CD14-positive monocyte (primary cell): ENCODE data around the gene CEP112. TPM values are rescaled to one million over a fixed set of nuclear protein-coding genes. Genes with fewer than 3 reads are reported as not detected.

ENCODE experiments used
- DNase-seq, 3 donors: peaks; one replicate each; pipeline ENCODE4 v3.0.0-alpha.2; 2011 to 2022
- H2AFZ ChIP-seq: 2 replicates; pipeline ENCODE4 v1.6.0; 2012; ENCODE audit warnings: mild to moderate bottlenecking, low read depth, low read length, inconsistent platforms; ENCODE audit not compliant: insufficient read depth, poor library complexity, severe bottlenecking
- H3K27ac ChIP-seq, 2 donors: 1 replicate in 1 of 2; 2 replicates in 1 of 2; pipeline ENCODE4 v1.5.1; 2012 to 2013; ENCODE audit warnings: low read length in 2 of 2, control low read depth in 1 of 2, inconsistent platforms in 1 of 2, low read depth in 1 of 2, mild to moderate bottlenecking in 1 of 2
- H3K27me3 ChIP-seq, 2 donors: one replicate each; pipeline versions ENCODE4 v1.6.0 to v1.6.1; 2011 to 2013; ENCODE audit warnings: low read length in 2 of 2; ENCODE audit not compliant: control insufficient read depth in 2 of 2, insufficient read depth in 2 of 2
- H3K36me3 ChIP-seq, 2 donors: replicated peaks in 1 of 2; 1 replicate in 1 of 2; 2 replicates in 1 of 2; pipeline versions ENCODE4 v1.5.1 to v1.6.1; 2012 to 2013; ENCODE audit warnings: low read length in 2 of 2, control low read depth in 1 of 2, inconsistent platforms in 1 of 2, mild to moderate bottlenecking in 1 of 2; ENCODE audit not compliant: insufficient read depth in 2 of 2, control insufficient read depth in 1 of 2
- H3K4me1 ChIP-seq, 2 donors: 1 replicate in 1 of 2; 2 replicates in 1 of 2; pipeline versions ENCODE4 v1.5.1 to v1.6.1; 2012 to 2013; ENCODE audit warnings: low read length in 2 of 2, control low read depth in 1 of 2, inconsistent platforms in 1 of 2, mild to moderate bottlenecking in 1 of 2, moderate library complexity in 1 of 2; ENCODE audit not compliant: insufficient read depth in 2 of 2, control insufficient read depth in 1 of 2
- H3K4me2 ChIP-seq: replicated peaks from 2 replicates; pipeline ENCODE3; 2012; ENCODE audit warnings: low read length, moderate library complexity, mild to moderate bottlenecking; ENCODE audit not compliant: poor library complexity, severe bottlenecking; ENCODE audit errors: extremely low read depth
- H3K4me3 ChIP-seq, 3 experiments: fragments of 200-600 bp in 1 of 3; sonication (generic) in 1 of 3; replicated peaks in 1 of 3; 1 replicate in 2 of 3; 2 replicates in 1 of 3; pipeline ENCODE4 v1.5.1; 2011 to 2013; ENCODE audit warnings: low read length in 3 of 3, mild to moderate bottlenecking in 3 of 3, control low read depth in 2 of 3, low read depth in 2 of 3, inconsistent platforms in 1 of 3, moderate library complexity in 1 of 3
- H3K79me2 ChIP-seq: 2 replicates; pipeline ENCODE4 v1.6.0; 2012; ENCODE audit warnings: mild to moderate bottlenecking, control low read depth, inconsistent platforms, low read length, moderate library complexity; ENCODE audit not compliant: insufficient read depth
- H3K9ac ChIP-seq: 2 replicates; pipeline ENCODE4 v1.6.0; 2017; ENCODE audit warnings: low read length, mild to moderate bottlenecking; ENCODE audit not compliant: insufficient read depth, poor library complexity, severe bottlenecking
- H3K9me3 ChIP-seq, 2 donors: replicated peaks in 1 of 2; 1 replicate in 1 of 2; 2 replicates in 1 of 2; pipeline versions ENCODE4 v1.5.1 to v1.6.1; 2012 to 2013; ENCODE audit warnings: low read length in 2 of 2, control low read depth in 1 of 2; ENCODE audit not compliant: control insufficient read depth in 1 of 2, insufficient read depth in 1 of 2
- H4K20me1 ChIP-seq: 2 replicates; pipeline ENCODE4 v1.6.0; 2012; ENCODE audit warnings: mild to moderate bottlenecking, low read length, control low read depth, moderate library complexity; ENCODE audit not compliant: insufficient read depth
- H3K27ac Mint-ChIP-seq, 7 donors: one replicate each; pipeline ENCODE4 v1.8.0; 2020; ENCODE audit warnings: mild to moderate bottlenecking in 7 of 7, mixed read lengths in 7 of 7, moderate library complexity in 6 of 7, inconsistent platforms in 2 of 7
- H3K27me3 Mint-ChIP-seq, 3 donors: one replicate each; pipeline ENCODE4 v1.8.0; 2021 to 2022; ENCODE audit warnings: low read depth in 3 of 3, mild to moderate bottlenecking in 3 of 3, mixed read lengths in 3 of 3, moderate library complexity in 3 of 3, inconsistent platforms in 1 of 3
- H3K36me3 Mint-ChIP-seq, 2 donors: one replicate each; pipeline ENCODE4 v1.8.0; 2020; ENCODE audit warnings: mixed read lengths in 2 of 2, inconsistent platforms in 1 of 2, mild to moderate bottlenecking in 1 of 2
- H3K4me1 Mint-ChIP-seq: one replicate; pipeline ENCODE4 v1.8.0; 2020; ENCODE audit warnings: mild to moderate bottlenecking, mixed read lengths
- H3K4me3 Mint-ChIP-seq, 2 donors: one replicate each; pipeline ENCODE4 v1.8.0; 2020; ENCODE audit warnings: mild to moderate bottlenecking in 2 of 2, mixed read lengths in 2 of 2, moderate library complexity in 1 of 2
- H3K9me3 Mint-ChIP-seq, 7 donors: one replicate each; pipeline ENCODE4 v1.8.0; 2020 to 2022; ENCODE audit warnings: mixed read lengths in 7 of 7, mild to moderate bottlenecking in 6 of 7, moderate library complexity in 6 of 7, inconsistent platforms in 2 of 7
- WGBS: methylation state at CpG from one replicate; pipeline ENCODE4 v1.1.5; 2013; ENCODE audit warnings: missing lambda C conversion rate; ENCODE audit not compliant: insufficient coverage; 5-methylcytosine and 5-hydroxymethylcytosine counted together
- intact Hi-C, 2 donors: fragments of 100-400 bp; cut with micrococcal nuclease; formaldehyde crosslinking; loops; one replicate each; pipeline versions ENCODE4 v1.15.0 to v1.15.1; 2023
- polyA plus RNA-seq, 3 donors: library from polyadenylated mRNA; depleted of rRNA in 1 of 3; unstranded in 2 of 3; stranded (reverse) in 1 of 3; fragments of 300-500 nt in 2 of 3; fragments of >200 nt in 1 of 3; fragmentation: Illumina TruSeq in 2 of 3; gene quantifications; 1 replicate in 2 of 3; 2 replicates in 1 of 3; pipeline ENCODE4 v1.2.3, GENCODE V29; 2012 to 2021
- TF ChIP-seq, protein P1 (sequence below): fragments of 200-600 bp; IDR thresholded peaks from one replicate; pipeline ENCODE4 v1.8.0; 2022; ENCODE audit warnings: antibody characterized with exemption, mild to moderate bottlenecking

The CEP112 gene
- polyA plus RNA-seq, 3 donors, result 0.10 TPM; not detected in 2

DNA sequence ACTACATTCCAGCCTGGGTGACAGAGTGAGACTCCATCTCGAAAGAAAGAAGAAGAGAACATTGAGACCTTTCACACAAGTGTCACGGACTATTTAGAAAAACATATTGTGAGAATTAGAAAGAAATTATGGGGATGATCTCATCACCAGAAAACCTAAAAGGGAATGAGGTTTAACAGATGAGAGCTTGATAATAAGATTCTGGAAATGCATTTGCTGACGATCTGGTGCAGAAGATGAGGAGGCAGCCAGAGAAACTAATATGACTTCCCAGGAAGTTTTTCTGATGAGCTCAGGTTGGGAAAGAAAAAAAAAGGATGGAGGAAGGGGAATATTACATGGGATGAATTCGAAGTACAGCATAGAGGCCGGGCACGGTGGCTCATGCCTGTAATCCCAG, 48.1 kb upstream of the CEP112 start:
- H3K9me3 Mint-ChIP-seq, result no peaks in the 10 kb centered on the region
- H3K36me3 ChIP-seq, result no peaks in the 10 kb centered on the region
- no peaks in the 10 kb centered on the region for H3K4me1 ChIP-seq
- peak overlapping the region in 1 of 2 donors; percentile 11 for H3K4me3 Mint-ChIP-seq
- H3K27me3 ChIP-seq, result peaks cover 5 to 7% of the 10 kb centered on the region in 2 donors
- no peak overlapping the region for H3K27ac Mint-ChIP-seq
- H3K27ac ChIP-seq, result no peak overlapping the region
- H2AFZ ChIP-seq, result no peak overlapping the region
- H3K4me3 ChIP-seq, result no peak overlapping the region
- no peaks in the 10 kb centered on the region for H4K20me1 ChIP-seq
- H3K36me3 Mint-ChIP-seq, result no peaks in the 10 kb centered on the region
- TF ChIP-seq, protein P1, sequence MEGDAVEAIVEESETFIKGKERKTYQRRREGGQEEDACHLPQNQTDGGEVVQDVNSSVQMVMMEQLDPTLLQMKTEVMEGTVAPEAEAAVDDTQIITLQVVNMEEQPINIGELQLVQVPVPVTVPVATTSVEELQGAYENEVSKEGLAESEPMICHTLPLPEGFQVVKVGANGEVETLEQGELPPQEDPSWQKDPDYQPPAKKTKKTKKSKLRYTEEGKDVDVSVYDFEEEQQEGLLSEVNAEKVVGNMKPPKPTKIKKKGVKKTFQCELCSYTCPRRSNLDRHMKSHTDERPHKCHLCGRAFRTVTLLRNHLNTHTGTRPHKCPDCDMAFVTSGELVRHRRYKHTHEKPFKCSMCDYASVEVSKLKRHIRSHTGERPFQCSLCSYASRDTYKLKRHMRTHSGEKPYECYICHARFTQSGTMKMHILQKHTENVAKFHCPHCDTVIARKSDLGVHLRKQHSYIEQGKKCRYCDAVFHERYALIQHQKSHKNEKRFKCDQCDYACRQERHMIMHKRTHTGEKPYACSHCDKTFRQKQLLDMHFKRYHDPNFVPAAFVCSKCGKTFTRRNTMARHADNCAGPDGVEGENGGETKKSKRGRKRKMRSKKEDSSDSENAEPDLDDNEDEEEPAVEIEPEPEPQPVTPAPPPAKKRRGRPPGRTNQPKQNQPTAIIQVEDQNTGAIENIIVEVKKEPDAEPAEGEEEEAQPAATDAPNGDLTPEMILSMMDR, result no peak
- H3K4me1 Mint-ChIP-seq, result no peaks in the 10 kb centered on the region
- H3K27me3 Mint-ChIP-seq, result peaks cover 14 to 52% (median 36%) of the 10 kb centered on the region in 3 donors
- intact Hi-C loops, result no loop called here
- DNase-seq, result no peak
- no peaks in the 10 kb centered on the region for H3K79me2 ChIP-seq
- no peak overlapping the region for H3K4me2 ChIP-seq
- no peak overlapping the region for H3K9ac ChIP-seq
- no peaks in the 10 kb centered on the region for H3K9me3 ChIP-seq
- WGBS, result 78% methylated on average over 4 of the region's 6 CpGs

DNA sequence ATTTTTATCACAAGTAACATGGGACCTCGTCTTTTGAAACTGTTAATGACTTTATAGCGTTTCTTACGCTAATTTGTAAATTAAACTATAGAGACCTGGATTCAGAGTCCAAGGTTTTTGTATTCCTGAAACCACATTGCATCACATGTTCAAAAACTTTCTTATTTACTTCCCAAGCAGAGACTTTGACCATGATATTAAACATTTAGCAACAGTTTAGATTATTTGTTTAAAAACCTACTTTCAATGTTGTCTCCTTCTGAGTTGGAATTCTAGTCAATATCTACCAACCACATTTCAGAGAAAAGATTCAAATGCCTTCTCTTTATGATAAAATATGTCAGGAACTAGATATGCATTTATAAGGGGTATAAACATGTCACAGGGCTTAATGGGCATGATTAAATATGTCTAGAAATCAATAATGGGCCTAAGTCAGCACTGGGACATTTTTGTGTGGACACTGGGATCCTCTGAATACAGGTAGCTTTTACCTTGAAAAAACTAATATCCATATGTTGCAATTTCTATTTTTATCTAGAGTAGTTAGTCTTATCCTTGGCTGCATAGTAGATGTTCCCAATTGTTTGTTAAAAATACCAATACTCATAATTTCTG, 43.6 kb upstream of the CEP112 start:
- intact Hi-C loops, result no loop called here
- TF ChIP-seq, protein P1, result no peak
- WGBS, result no CpG with 5 or more reads among the region's 3 CpGs

More for the DNA sequence above, 43.6 kb upstream of the CEP112 start:
- Mint-ChIP-seq H3K9me3 (peaks cover 0 to 4% (median 0%) of the 10 kb centered on the region in 7 donors), H3K4me3 (no peak overlapping the region), H3K36me3 (no peaks in the 10 kb centered on the region), H3K27me3 (peaks cover 5 to 30% (median 19%) of the 10 kb centered on the region in 3 donors), H3K4me1 (peaks cover 5% of the 10 kb centered on the region), H3K27ac (no peak overlapping the region)
- H3K27me3 ChIP-seq, result no peaks in the 10 kb centered on the region
- no peak for DNase-seq
- H2AFZ ChIP-seq, result no peak overlapping the region
- no peaks in the 10 kb centered on the region for H3K36me3 ChIP-seq
- H4K20me1 ChIP-seq, result no peaks in the 10 kb centered on the region
- no peak overlapping the region for H3K4me3 ChIP-seq
- no peaks in the 10 kb centered on the region for H3K9me3 ChIP-seq
- no peak overlapping the region for H3K9ac ChIP-seq
- no peak overlapping the region for H3K4me2 ChIP-seq
- H3K4me1 ChIP-seq, result peaks cover 6 to 8% of the 10 kb centered on the region in 2 donors
- H3K27ac ChIP-seq, result no peak overlapping the region
- H3K79me2 ChIP-seq, result no peaks in the 10 kb centered on the region
